GM12801 (cell line): ENCODE results near the gene ZNF469.

Experiments
- CTCF ChIP-seq: IDR thresholded peaks from one replicate; pipeline ENCODE4 v1.5.1; 2011; ENCODE audit warnings: control low read depth; ENCODE audit not compliant: insufficient read length; ENCODE audit errors: extremely low read depth

ZNF469 gene

GRCh38 chr16:88393571-88393970, 10.8 kb downstream of the ZNF469 start:
- TF ChIP-seq CTCF: no peak

- no peak for TF ChIP-seq CTCF
These were observed 11.7 kb downstream of the ZNF469 start for GRCh38 chr16:88394426-88394825.

- no peak for TF ChIP-seq CTCF
These were observed 13.2 kb downstream of the ZNF469 start for GRCh38 chr16:88395669-88396584.

- no peak for TF ChIP-seq CTCF
These were observed 15.6 kb downstream of the ZNF469 start for GRCh38 chr16:88398170-88398873.

GRCh38 chr16:88398874-88399178, 16.1 kb downstream of the ZNF469 start:
- no peak for TF ChIP-seq CTCF

- TF ChIP-seq CTCF: no peak
These were observed 17.4 kb downstream of the ZNF469 start for GRCh38 chr16:88400186-88400585.

- no peak for TF ChIP-seq CTCF
These were observed 19.0 kb downstream of the ZNF469 start for GRCh38 chr16:88401604-88402246.
